Spleen (tissue), 7 donors: ENCODE results near the gene CILP.

Experiments
- CTCF ChIP-seq, 11 experiments: fragments of 200-600 bp in 7 of 11; fragments of 450-650 bp in 4 of 11; sonication (generic) in 4 of 11; IDR thresholded peaks in 8 of 11; conservative IDR thresholded peaks in 3 of 11; 1 replicate in 7 of 11; 2 replicates in 4 of 11; pipeline versions ENCODE4 v1.4.0 to v1.8.0; 2016 to 2021; ENCODE audit warnings: antibody characterized with exemption in 11 of 11, inconsistent platforms in 4 of 11, mild to moderate bottlenecking in 1 of 11
- POLR2A ChIP-seq, 3 donors: fragments of 450-650 bp; IDR thresholded peaks; one replicate each; pipeline ENCODE4 v1.5.1; 2017; ENCODE audit warnings: antibody characterized with exemption in 3 of 3, mild to moderate bottlenecking in 1 of 3
- POLR2AphosphoS5 ChIP-seq, 3 donors: sonication (generic); formaldehyde crosslinking; IDR thresholded peaks; one replicate each; pipeline ENCODE4 v1.5.1; 2017; ENCODE audit warnings: antibody characterized with exemption in 3 of 3
- donor health status: DM: no; HTN: no; CAD: no; lungs with moderate emphysema.
- donor health status: DM: no; HTN: no; CAD: no.
- donor health status: DM: no; HTN: no; CAD: no.

GRCh38 chr15:65210770-65211481, at the start of gene CILP:
- TF ChIP-seq POLR2AphosphoS5 (IDR thresholded peaks at IDR 0.05) (no peak), POLR2A (IDR thresholded peaks at IDR 0.05) (no peak), CTCF (IDR thresholded peaks at IDR 0.05 in 8 of 11, conservative IDR thresholded peaks at IDR 0.05 in 3 of 11) (no peak)
